Neural cell (in vitro differentiated cells): ENCODE data around the gene ZDHHC11. TPM values are rescaled to one million over a fixed set of nuclear protein-coding genes. Genes with fewer than 3 reads are reported as not detected.
"Not testable (repeated sequence)": the region's sequence is repeated elsewhere in the genome, so short reads cannot be mapped to it uniquely, and the experiment has no call there.

Experiments used
- H2AFZ ChIP-seq: fragments of 200-600, 300-800 bp; sonication (generic), shearing (Covaris generic); 2 replicates; pipeline ENCODE4 v1.6.0; 2014; ENCODE audit warnings: low read depth, mild to moderate bottlenecking, antibody characterized with exemption, low read length, moderate library complexity
- H3F3A ChIP-seq: fragments of 200-600 bp; shearing (Covaris generic); 2 replicates; pipeline ENCODE4 v1.6.1; 2016; ENCODE audit warnings: mild to moderate bottlenecking, moderate library complexity, mixed read lengths, antibody characterized with exemption, low read length; ENCODE audit not compliant: insufficient read depth, poor library complexity, severe bottlenecking
- H3K27ac ChIP-seq: fragments of 200-600, 300-800 bp; sonication (generic), shearing (Covaris generic); 2 replicates; pipeline ENCODE4 v1.5.1; 2014; ENCODE audit warnings: mild to moderate bottlenecking, low read length, moderate library complexity
- H3K27me3 ChIP-seq: fragments of 300-800, 200-600 bp; sonication (generic), shearing (Covaris generic); 2 replicates; pipeline ENCODE4 v1.6.0; 2014; ENCODE audit warnings: mild to moderate bottlenecking, low read depth, low read length, moderate library complexity; ENCODE audit not compliant: insufficient read depth
- H3K36me3 ChIP-seq: fragments of 300-800, 200-600 bp; sonication (generic), shearing (Covaris generic); 2 replicates; pipeline ENCODE4 v1.5.1; 2014; ENCODE audit warnings: mild to moderate bottlenecking, antibody characterized with exemption, low read length, moderate library complexity; ENCODE audit not compliant: insufficient read depth
- H3K4me2 ChIP-seq: fragments of 300-800, 200-600 bp; sonication (generic), shearing (Covaris generic); 2 replicates; pipeline ENCODE4 v1.6.0; 2014; ENCODE audit warnings: mild to moderate bottlenecking, low read length
- H3K4me3 ChIP-seq: fragments of 300-800, 200-600 bp; sonication (generic), shearing (Covaris generic); 2 replicates; pipeline ENCODE4 v1.5.1; 2014; ENCODE audit warnings: mild to moderate bottlenecking, low read length, moderate library complexity
- H3K79me2 ChIP-seq: fragments of 200-600 bp; shearing (Covaris generic); replicated peaks from 2 replicates; pipeline ENCODE4 v1.6.0; 2014; ENCODE audit warnings: mild to moderate bottlenecking, low read length, moderate library complexity; ENCODE audit not compliant: insufficient read depth
- H3K9ac ChIP-seq: fragments of 300-800, 200-600 bp; sonication (generic), shearing (Covaris generic); 2 replicates; pipeline ENCODE4 v1.6.1; 2016; ENCODE audit warnings: mild to moderate bottlenecking, low read length, mixed read lengths
- H3K9me2 ChIP-seq: fragments of 200-600 bp; shearing (Covaris generic); 2 replicates; pipeline ENCODE4 v1.6.1; 2016; ENCODE audit warnings: mild to moderate bottlenecking, low read length, mixed read lengths; ENCODE audit not compliant: insufficient read depth
- H3K9me3 ChIP-seq: fragments of 200-600, 300-800 bp; sonication (generic), shearing (Covaris generic); 2 replicates; pipeline ENCODE4 v1.6.1; 2016; ENCODE audit warnings: mild to moderate bottlenecking, mixed run types, low read length, moderate library complexity, mixed read lengths
- H4K20me1 ChIP-seq: fragments of 200-600 bp; shearing (Covaris generic); 2 replicates; pipeline ENCODE4 v1.6.1; 2016; ENCODE audit warnings: mild to moderate bottlenecking, mixed run types; ENCODE audit not compliant: insufficient read depth
- EP300 ChIP-seq: fragments of 450-650 bp; conservative IDR thresholded peaks from 2 replicates; pipeline ENCODE4 v1.6.1; 2014; ENCODE audit warnings: antibody characterized with exemption, mild to moderate bottlenecking, moderate library complexity; ENCODE audit not compliant: poor library complexity, severe bottlenecking
- EZH2 ChIP-seq: fragments of 200-600, 300-800 bp; shearing (Covaris generic), sonication (generic); IDR thresholded peaks from 2 replicates; pipeline ENCODE4 v1.6.1; 2014; ENCODE audit warnings: antibody characterized with exemption, low read length, borderline replicate concordance, mild to moderate bottlenecking; ENCODE audit not compliant: insufficient read depth, poor library complexity, severe bottlenecking
- MXI1 ChIP-seq: fragments of 450-650 bp; conservative IDR thresholded peaks from 2 replicates; pipeline ENCODE4 v1.6.1; 2014; ENCODE audit warnings: antibody characterized with exemption, mild to moderate bottlenecking; ENCODE audit not compliant: poor library complexity, severe bottlenecking
- RAD21 ChIP-seq: fragments of 450-650 bp; conservative IDR thresholded peaks from 2 replicates; pipeline ENCODE4 v1.6.1; 2014; ENCODE audit warnings: antibody characterized with exemption, mild to moderate bottlenecking, moderate library complexity
- TAF1 ChIP-seq: IDR thresholded peaks from 2 replicates; pipeline ENCODE4 v1.6.1; 2012; ENCODE audit warnings: low read depth
- polyA plus RNA-seq: library from polyadenylated mRNA; depleted of rRNA; stranded (reverse); fragments of >200 nt; gene quantifications from 2 replicates; pipeline ENCODE4 v1.2.3, GENCODE V29; 2014
- TF ChIP-seq, protein P1 (sequence below): fragments of 450-650 bp; IDR thresholded peaks from 2 replicates; pipeline ENCODE4 v1.5.1; 2014; ENCODE audit warnings: antibody characterized with exemption, mild to moderate bottlenecking, moderate library complexity; ENCODE audit not compliant: poor library complexity, severe bottlenecking
- TF ChIP-seq, protein P2 (sequence below): IDR thresholded peaks from 2 replicates; pipeline ENCODE4 v1.6.1; 2012; ENCODE audit warnings: borderline replicate concordance

Gene ZDHHC11
- polyA plus RNA-seq, 1 donor from 2014 or later, result 11.4 TPM

GRCh38 chr5:771087-771781, 79.6 kb downstream of the ZDHHC11 start:
- not testable (repeated sequence) for H3K79me2 ChIP-seq, H3K4me3 ChIP-seq, H3K27me3 ChIP-seq, H3F3A ChIP-seq, H3K9me2 ChIP-seq, H3K9me3 ChIP-seq, H3K9ac ChIP-seq, H4K20me1 ChIP-seq, H3K36me3 ChIP-seq, H3K4me2 ChIP-seq, H3K27ac ChIP-seq, H2AFZ ChIP-seq

GRCh38 chr5:770585-770984, 80.2 kb downstream of the ZDHHC11 start:
- H3K36me3 ChIP-seq, result peaks cover 11% of the 10 kb centered on the region
- not testable (repeated sequence) for H3K9me3 ChIP-seq, H3K4me2 ChIP-seq, H3K4me3 ChIP-seq, H3K9me2 ChIP-seq, H3F3A ChIP-seq, H4K20me1 ChIP-seq, H2AFZ ChIP-seq, H3K27ac ChIP-seq, H3K79me2 ChIP-seq, H3K9ac ChIP-seq, H3K27me3 ChIP-seq

GRCh38 chr5:769485-770145, 81.2 kb downstream of the ZDHHC11 start:
- H3K9ac ChIP-seq, H3K9me2 ChIP-seq, H4K20me1 ChIP-seq, H3K27me3 ChIP-seq, H3K9me3 ChIP-seq, H3K4me2 ChIP-seq, H3K4me3 ChIP-seq, H2AFZ ChIP-seq, H3K27ac ChIP-seq, H3F3A ChIP-seq, H3K79me2 ChIP-seq: not testable (repeated sequence)
- peaks cover 11% of the 10 kb centered on the region for H3K36me3 ChIP-seq

DNA sequence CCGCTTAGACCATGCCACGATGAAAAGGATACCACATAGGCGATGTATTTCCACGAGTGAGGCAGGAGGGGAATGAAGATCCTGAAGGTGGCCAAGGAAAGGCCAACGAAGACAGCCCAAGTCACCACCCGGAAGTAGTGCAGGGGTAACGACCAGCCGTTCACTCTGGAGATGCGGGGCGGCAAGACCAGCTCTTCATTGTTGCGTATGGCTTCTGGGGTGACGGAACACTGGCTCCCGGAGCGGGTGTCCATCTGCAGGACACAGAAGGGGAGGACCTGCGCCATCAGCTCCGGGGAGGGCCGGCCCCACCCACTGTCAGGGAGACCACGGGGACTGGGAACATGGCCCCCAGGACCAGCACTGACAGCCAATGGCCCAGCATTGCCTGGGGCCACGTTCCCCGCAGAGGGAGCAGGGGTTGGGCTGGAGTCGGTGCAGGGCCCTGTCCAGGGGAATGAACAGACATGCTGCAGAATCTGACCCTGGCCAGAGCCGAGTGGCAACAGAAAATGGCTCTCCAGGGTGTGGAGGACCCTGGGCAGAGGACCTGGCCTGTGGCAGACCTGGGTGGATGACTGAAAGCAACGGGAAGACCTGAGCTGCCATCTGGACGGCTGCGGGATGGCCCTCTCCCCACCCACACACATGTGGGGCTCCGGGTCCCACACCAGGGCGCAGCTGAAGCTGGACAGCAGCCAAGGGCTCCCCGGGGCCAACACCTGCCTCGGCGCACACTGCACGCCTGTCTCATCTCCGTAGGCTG, 83.9 kb downstream of the ZDHHC11 start:
- H3K27ac ChIP-seq, result no peak overlapping the region
- no peak for TF ChIP-seq EZH2
- TF ChIP-seq MXI1, result no peak
- TF ChIP-seq, protein P1, sequence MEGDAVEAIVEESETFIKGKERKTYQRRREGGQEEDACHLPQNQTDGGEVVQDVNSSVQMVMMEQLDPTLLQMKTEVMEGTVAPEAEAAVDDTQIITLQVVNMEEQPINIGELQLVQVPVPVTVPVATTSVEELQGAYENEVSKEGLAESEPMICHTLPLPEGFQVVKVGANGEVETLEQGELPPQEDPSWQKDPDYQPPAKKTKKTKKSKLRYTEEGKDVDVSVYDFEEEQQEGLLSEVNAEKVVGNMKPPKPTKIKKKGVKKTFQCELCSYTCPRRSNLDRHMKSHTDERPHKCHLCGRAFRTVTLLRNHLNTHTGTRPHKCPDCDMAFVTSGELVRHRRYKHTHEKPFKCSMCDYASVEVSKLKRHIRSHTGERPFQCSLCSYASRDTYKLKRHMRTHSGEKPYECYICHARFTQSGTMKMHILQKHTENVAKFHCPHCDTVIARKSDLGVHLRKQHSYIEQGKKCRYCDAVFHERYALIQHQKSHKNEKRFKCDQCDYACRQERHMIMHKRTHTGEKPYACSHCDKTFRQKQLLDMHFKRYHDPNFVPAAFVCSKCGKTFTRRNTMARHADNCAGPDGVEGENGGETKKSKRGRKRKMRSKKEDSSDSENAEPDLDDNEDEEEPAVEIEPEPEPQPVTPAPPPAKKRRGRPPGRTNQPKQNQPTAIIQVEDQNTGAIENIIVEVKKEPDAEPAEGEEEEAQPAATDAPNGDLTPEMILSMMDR, result no peak
- no peak for TF ChIP-seq RAD21
- no peak for TF ChIP-seq EP300
- TF ChIP-seq, protein P2, sequence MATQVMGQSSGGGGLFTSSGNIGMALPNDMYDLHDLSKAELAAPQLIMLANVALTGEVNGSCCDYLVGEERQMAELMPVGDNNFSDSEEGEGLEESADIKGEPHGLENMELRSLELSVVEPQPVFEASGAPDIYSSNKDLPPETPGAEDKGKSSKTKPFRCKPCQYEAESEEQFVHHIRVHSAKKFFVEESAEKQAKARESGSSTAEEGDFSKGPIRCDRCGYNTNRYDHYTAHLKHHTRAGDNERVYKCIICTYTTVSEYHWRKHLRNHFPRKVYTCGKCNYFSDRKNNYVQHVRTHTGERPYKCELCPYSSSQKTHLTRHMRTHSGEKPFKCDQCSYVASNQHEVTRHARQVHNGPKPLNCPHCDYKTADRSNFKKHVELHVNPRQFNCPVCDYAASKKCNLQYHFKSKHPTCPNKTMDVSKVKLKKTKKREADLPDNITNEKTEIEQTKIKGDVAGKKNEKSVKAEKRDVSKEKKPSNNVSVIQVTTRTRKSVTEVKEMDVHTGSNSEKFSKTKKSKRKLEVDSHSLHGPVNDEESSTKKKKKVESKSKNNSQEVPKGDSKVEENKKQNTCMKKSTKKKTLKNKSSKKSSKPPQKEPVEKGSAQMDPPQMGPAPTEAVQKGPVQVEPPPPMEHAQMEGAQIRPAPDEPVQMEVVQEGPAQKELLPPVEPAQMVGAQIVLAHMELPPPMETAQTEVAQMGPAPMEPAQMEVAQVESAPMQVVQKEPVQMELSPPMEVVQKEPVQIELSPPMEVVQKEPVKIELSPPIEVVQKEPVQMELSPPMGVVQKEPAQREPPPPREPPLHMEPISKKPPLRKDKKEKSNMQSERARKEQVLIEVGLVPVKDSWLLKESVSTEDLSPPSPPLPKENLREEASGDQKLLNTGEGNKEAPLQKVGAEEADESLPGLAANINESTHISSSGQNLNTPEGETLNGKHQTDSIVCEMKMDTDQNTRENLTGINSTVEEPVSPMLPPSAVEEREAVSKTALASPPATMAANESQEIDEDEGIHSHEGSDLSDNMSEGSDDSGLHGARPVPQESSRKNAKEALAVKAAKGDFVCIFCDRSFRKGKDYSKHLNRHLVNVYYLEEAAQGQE, result no peak
- no peak for TF ChIP-seq TAF1

More for the DNA sequence above, 83.9 kb downstream of the ZDHHC11 start:
- H3K9me3 ChIP-seq, result no peaks in the 10 kb centered on the region
- no peaks in the 10 kb centered on the region for H3K79me2 ChIP-seq
- peaks cover 18% of the 10 kb centered on the region for H3K36me3 ChIP-seq
- H3F3A ChIP-seq, result no peaks in the 10 kb centered on the region
- H3K9me2 ChIP-seq, result no peaks in the 10 kb centered on the region
- no peak overlapping the region for H3K4me3 ChIP-seq
- no peak overlapping the region for H3K4me2 ChIP-seq
- no peaks in the 10 kb centered on the region for H4K20me1 ChIP-seq
- no peak overlapping the region for H3K9ac ChIP-seq
- H3K27me3 ChIP-seq, result no peaks in the 10 kb centered on the region
- no peak overlapping the region for H2AFZ ChIP-seq
